ENCODE measurements around the gene NRXN3.

DNA sequence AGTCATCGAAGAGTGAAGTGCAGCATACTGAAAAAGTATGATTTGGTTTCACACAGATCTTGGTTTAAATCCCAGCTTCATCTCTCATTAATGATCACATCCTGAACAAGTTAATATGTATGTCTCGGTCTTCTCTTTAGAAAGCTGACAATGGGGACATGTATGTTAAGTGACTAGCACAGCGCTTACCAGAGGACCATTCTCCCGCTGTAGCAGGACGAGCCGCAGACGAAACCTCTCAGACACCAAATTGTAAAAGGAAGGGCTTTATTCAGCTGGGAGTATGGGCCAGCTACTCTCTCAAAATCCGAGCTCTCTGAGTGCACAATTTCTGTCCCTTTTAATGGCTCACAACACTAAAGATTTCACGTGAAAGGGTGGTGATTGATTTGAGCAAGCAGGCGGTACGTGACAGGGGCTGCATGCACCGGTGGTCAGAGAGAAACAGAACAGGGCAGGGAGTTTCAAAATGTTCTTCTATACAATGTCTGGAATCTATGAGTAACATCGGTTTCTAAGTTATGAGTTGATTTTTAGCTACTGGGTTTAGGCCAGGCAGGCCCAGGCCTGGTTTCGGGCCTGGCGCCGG lies 1358.7 kb downstream of the NRXN3 start:
- TF ChIP-seq, protein P1, sequence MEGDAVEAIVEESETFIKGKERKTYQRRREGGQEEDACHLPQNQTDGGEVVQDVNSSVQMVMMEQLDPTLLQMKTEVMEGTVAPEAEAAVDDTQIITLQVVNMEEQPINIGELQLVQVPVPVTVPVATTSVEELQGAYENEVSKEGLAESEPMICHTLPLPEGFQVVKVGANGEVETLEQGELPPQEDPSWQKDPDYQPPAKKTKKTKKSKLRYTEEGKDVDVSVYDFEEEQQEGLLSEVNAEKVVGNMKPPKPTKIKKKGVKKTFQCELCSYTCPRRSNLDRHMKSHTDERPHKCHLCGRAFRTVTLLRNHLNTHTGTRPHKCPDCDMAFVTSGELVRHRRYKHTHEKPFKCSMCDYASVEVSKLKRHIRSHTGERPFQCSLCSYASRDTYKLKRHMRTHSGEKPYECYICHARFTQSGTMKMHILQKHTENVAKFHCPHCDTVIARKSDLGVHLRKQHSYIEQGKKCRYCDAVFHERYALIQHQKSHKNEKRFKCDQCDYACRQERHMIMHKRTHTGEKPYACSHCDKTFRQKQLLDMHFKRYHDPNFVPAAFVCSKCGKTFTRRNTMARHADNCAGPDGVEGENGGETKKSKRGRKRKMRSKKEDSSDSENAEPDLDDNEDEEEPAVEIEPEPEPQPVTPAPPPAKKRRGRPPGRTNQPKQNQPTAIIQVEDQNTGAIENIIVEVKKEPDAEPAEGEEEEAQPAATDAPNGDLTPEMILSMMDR (conservative IDR thresholded peaks at IDR 0.05; ENCODE audit: low read depth, low read length), result no peak
- TF ChIP-seq EZH2 (IDR thresholded peaks at IDR 0.05; ENCODE audit: low read length, unreplicated experiment), result no peak
